OCI-LY3 (cell line): Measurements from ENCODE around the gene AKAP9.
"Not testable (repeated sequence)": the region's sequence is repeated elsewhere in the genome, so short reads cannot be mapped to it uniquely, and the experiment has no call there.

ENCODE experiments used
- H2AFZ ChIP-seq: fragments of 200-600, 300-600 bp; shearing (Covaris generic); 2 replicates; pipeline ENCODE4 v1.6.0; 2014; ENCODE audit warnings: antibody characterized with exemption, low read depth, low read length
- H3K27ac ChIP-seq: fragments of 200-600, 300-600 bp; sonication (generic); 2 replicates; pipeline ENCODE4 v1.5.1; 2014; ENCODE audit warnings: mild to moderate bottlenecking, low read length, moderate library complexity, mixed read lengths
- H3K27me3 ChIP-seq: fragments of 200-600, 300-600 bp; sonication (generic); 2 replicates; pipeline ENCODE4 v1.6.1; 2014; ENCODE audit warnings: low read depth, low read length, mixed read lengths
- H3K36me3 ChIP-seq: fragments of 200-600, 300-600 bp; sonication (generic); replicated peaks from 2 replicates; pipeline ENCODE3; 2014; ENCODE audit warnings: low read depth, low read length, mixed read lengths
- H3K4me1 ChIP-seq: fragments of 300-600, 200-600 bp; sonication (generic); 2 replicates; pipeline ENCODE4 v1.6.1; 2014; ENCODE audit warnings: low read length, mixed read lengths
- H3K4me2 ChIP-seq: fragments of 200-600, 300-600 bp; sonication (generic); 2 replicates; pipeline ENCODE4 v1.6.1; 2014; ENCODE audit warnings: low read length, mixed read lengths
- H3K4me3 ChIP-seq: fragments of 300-600, 200-600 bp; sonication (generic); 2 replicates; pipeline ENCODE4 v1.5.1; 2014; ENCODE audit warnings: antibody characterized with exemption, mild to moderate bottlenecking, low read length, moderate library complexity
- H3K79me2 ChIP-seq: fragments of 300-600, 200-600 bp; shearing (Covaris generic); 2 replicates; pipeline ENCODE4 v1.6.1; 2014; ENCODE audit warnings: mild to moderate bottlenecking, low read length, mixed read lengths
- H3K9ac ChIP-seq: fragments of 300-600, 200-600 bp; shearing (Covaris generic); 2 replicates; pipeline ENCODE4 v1.6.0; 2014; ENCODE audit warnings: mild to moderate bottlenecking, low read length, moderate library complexity
- H3K9me3 ChIP-seq: fragments of 200-600, 300-600 bp; shearing (Covaris generic); 2 replicates; pipeline ENCODE4 v1.6.1; 2014; ENCODE audit warnings: low read length, mixed read lengths; ENCODE audit not compliant: insufficient read depth
- H4K20me1 ChIP-seq: fragments of 200-600, 300-600 bp; sonication (generic); 2 replicates; pipeline ENCODE4 v1.6.1; 2016; ENCODE audit warnings: low read length, mixed read lengths; ENCODE audit not compliant: insufficient read depth
- EZH2phosphoT487 ChIP-seq: fragments of 200-600 bp; shearing (Covaris generic); IDR thresholded peaks from 2 replicates; pipeline ENCODE4 v1.6.1; 2018; ENCODE audit warnings: antibody characterized with exemption, mixed run types, low read depth
- TF ChIP-seq, protein P1 (sequence below): fragments of 200-600, 300-600 bp; sonication (generic); IDR thresholded peaks from 2 replicates; pipeline ENCODE4 v1.5.1; 2014; ENCODE audit warnings: antibody characterized with exemption, low read length, low read depth

Gene AKAP9

DNA sequence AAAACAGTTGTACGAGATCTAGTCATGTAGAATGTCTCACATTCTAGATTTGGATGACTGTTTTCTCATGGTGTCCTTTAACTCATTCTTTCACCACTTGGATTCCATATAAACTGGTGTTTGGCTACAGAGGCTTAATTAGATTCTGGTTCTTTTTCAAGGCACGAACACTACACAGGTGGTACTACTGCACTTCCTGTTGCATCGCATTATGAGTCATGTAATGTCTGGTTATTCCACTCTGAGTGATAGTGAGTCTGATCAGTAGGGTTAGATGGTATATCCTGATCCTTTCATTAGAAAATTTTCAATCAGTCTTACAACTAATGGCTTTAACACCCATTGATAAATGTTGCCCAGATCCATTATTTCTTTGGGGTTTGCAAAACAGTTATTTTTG, 11.2 kb upstream of the AKAP9 start:
- peaks cover 7% of the 10 kb centered on the region for H3K4me1 ChIP-seq
- no peaks in the 10 kb centered on the region for H3K9me3 ChIP-seq
- H4K20me1 ChIP-seq = no peaks in the 10 kb centered on the region
- no peak overlapping the region for H3K27ac ChIP-seq
- H3K4me3 ChIP-seq = no peak overlapping the region
- TF ChIP-seq, protein P1, sequence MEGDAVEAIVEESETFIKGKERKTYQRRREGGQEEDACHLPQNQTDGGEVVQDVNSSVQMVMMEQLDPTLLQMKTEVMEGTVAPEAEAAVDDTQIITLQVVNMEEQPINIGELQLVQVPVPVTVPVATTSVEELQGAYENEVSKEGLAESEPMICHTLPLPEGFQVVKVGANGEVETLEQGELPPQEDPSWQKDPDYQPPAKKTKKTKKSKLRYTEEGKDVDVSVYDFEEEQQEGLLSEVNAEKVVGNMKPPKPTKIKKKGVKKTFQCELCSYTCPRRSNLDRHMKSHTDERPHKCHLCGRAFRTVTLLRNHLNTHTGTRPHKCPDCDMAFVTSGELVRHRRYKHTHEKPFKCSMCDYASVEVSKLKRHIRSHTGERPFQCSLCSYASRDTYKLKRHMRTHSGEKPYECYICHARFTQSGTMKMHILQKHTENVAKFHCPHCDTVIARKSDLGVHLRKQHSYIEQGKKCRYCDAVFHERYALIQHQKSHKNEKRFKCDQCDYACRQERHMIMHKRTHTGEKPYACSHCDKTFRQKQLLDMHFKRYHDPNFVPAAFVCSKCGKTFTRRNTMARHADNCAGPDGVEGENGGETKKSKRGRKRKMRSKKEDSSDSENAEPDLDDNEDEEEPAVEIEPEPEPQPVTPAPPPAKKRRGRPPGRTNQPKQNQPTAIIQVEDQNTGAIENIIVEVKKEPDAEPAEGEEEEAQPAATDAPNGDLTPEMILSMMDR = no peak
- no peak for TF ChIP-seq EZH2phosphoT487
- H3K27me3 ChIP-seq = no peaks in the 10 kb centered on the region
- H3K9ac ChIP-seq = no peak overlapping the region
- no peaks in the 10 kb centered on the region for H3K36me3 ChIP-seq
- peak overlapping the region; percentile 38; the same call in 1 of the 2 replicates for H2AFZ ChIP-seq
- no peaks in the 10 kb centered on the region for H3K79me2 ChIP-seq
- peak overlapping the region; percentile 18 for H3K4me2 ChIP-seq

DNA sequence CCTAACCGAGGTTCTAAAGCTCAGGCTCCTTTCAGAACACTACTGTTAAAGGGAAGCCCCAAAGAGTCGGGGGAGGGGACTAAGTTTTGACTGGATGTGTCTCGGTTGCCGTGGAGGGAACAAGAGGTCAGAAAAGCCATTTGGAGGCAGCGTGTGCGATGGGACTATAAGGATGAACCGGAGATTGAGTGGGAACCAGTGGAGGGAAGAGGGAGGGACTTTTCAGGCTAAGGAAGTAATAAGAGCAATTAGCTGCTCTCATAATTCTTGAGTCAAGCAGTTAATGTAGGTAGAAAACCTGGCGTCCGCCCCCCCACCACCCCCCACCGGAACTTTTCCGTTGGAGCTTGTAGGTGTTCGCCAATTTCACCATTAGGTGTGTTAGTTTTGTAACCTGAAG, 491 bp upstream of the AKAP9 start:
- no peaks in the 10 kb centered on the region for H3K36me3 ChIP-seq
- peak overlapping the region; percentile 48 for H3K27ac ChIP-seq
- no peaks in the 10 kb centered on the region for H3K27me3 ChIP-seq
- TF ChIP-seq, protein P1 = no peak
- TF ChIP-seq EZH2phosphoT487 = no peak
- H3K9ac ChIP-seq = peak overlapping the region; percentile 91
- H2AFZ ChIP-seq = peak overlapping the region; percentile 95
- no peaks in the 10 kb centered on the region for H3K9me3 ChIP-seq
- peaks cover 17% of the 10 kb centered on the region for H3K4me1 ChIP-seq
- H3K79me2 ChIP-seq = peaks cover 29% of the 10 kb centered on the region
- peak overlapping the region; percentile 89 for H3K4me2 ChIP-seq
- peak overlapping the region; percentile 81 for H3K4me3 ChIP-seq
- no peaks in the 10 kb centered on the region for H4K20me1 ChIP-seq

DNA sequence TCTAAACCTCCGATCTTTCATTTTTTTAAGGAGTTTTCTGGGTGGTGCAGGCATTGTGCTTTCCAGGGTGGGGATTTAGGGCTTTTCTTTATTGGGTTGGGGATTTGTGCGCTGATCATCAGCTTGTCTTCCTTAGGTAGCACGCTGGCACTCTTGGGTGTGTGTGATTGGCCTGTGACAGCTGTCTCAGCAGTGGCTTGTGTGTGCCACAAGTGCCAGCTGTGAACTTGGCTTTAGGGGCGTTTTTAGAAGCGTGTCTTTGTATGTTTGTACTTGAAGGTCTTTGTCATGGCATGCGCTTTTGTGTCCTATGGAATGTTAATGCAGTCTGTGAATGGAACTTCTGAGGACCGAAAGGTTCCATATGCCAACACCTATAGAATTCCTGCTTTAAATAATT, 788 bp downstream of the AKAP9 start:
- Histone ChIP-seq H3K4me1 (peaks cover 23% of the 10 kb centered on the region), H3K27me3 (no peaks in the 10 kb centered on the region), H3K36me3 (no peaks in the 10 kb centered on the region), H2AFZ (peak overlapping the region; percentile 81), H3K9me3 (no peaks in the 10 kb centered on the region), H4K20me1 (peaks cover 5% of the 10 kb centered on the region; the same call in 1 of the 2 replicates), H3K4me2 (peak overlapping the region; percentile 89), H3K79me2 (peaks cover 40% of the 10 kb centered on the region), H3K27ac (peak overlapping the region; percentile 48), H3K4me3 (peak overlapping the region; percentile 81), H3K9ac (peak overlapping the region; percentile 91)
- TF ChIP-seq EZH2phosphoT487 = no peak
- TF ChIP-seq, protein P1 = no peak

DNA sequence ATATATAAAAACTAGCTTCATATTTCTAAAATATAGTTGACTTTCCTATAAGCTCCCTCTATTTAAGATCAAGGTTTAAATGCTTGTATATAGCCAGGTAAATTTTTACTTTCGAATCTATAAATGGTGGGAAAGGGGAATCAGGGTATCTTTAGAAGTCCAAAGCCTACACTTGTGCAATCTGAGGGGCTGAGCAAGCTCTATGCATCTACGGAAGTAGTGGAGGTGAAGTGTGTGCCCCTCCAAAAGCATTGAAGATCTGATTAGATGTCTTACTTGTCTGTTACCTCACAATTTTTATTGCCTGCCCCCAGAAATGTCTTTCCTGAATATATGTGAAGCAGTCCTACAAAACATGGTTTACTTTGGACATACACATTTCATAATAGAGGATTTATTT, 1.6 kb downstream of the AKAP9 start:
- H3K4me1 ChIP-seq = peaks cover 26% of the 10 kb centered on the region
- peaks cover 49% of the 10 kb centered on the region for H3K79me2 ChIP-seq
- no peaks in the 10 kb centered on the region for H3K9me3 ChIP-seq
- H2AFZ ChIP-seq = no peak overlapping the region
- no peak overlapping the region for H3K27ac ChIP-seq
- no peaks in the 10 kb centered on the region for H3K36me3 ChIP-seq
- no peak overlapping the region for H3K9ac ChIP-seq
- H3K27me3 ChIP-seq = no peaks in the 10 kb centered on the region
- peaks cover 6% of the 10 kb centered on the region; the same call in 1 of the 2 replicates for H4K20me1 ChIP-seq
- no peak overlapping the region for H3K4me3 ChIP-seq
- TF ChIP-seq, protein P1 = no peak
- TF ChIP-seq EZH2phosphoT487 = no peak
- H3K4me2 ChIP-seq = peak overlapping the region; percentile 89

DNA sequence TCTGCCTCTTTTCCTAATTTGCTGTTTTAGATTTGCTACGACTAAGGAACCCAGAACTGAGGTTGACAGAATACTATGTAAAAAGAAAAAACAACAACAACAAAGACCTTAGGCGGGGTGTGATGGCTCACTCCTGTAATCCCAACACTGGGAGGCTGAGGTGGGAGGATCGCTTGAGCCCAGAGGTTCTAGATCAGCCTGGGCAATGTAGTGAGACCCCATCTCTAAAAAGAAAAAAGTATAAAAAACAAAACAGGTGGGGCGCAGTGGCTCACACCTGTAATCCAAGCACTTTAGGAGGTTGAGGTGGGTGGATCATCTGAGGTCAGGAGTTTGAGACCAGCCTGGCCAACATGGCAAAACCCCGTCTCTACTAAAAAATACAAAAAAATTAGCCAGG, 4.3 kb downstream of the AKAP9 start:
- not testable (repeated sequence) for H3K36me3 ChIP-seq, H3K4me3 ChIP-seq, H2AFZ ChIP-seq, H3K9ac ChIP-seq, H3K27ac ChIP-seq, H3K27me3 ChIP-seq, H3K9me3 ChIP-seq, H3K4me2 ChIP-seq
- peaks cover 19% of the 10 kb centered on the region for H3K4me1 ChIP-seq
- peaks cover 69% of the 10 kb centered on the region for H3K79me2 ChIP-seq
- H4K20me1 ChIP-seq = peaks cover 17% of the 10 kb centered on the region
